ENCODE data around the gene CMTR2. TPM values are rescaled to one million over a fixed set of nuclear protein-coding genes. Genes with fewer than 3 reads are reported as not detected.
"Not testable (repeated sequence)": the region's sequence is repeated elsewhere in the genome, so short reads cannot be mapped to it uniquely, and the experiment has no call there.

Gene CMTR2
- total RNA-seq, 2 donors from 2014 or later, result 16.0 to 17.4 TPM

DNA sequence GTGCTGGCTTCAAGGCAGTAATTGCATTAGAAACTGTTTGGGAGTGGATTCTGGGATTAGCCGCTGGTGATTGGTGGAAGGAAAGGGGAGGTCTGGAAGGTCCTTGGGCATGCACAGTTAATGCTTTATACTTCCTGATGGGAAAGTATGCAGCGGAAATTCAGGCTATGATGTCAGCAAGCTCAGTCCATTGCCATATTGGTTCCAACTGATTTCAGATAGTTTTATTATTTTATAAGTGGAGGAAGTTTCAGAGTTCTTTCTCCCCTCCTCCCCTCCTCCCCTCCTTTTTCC, 8.1 kb upstream of the CMTR2 start:
- Histone ChIP-seq H3K27ac (no peak overlapping the region), H3K4me3 (no peak overlapping the region), H3K9me3 (no peaks in the 10 kb centered on the region), H3K27me3 (no peaks in the 10 kb centered on the region), H3K36me3 (no peaks in the 10 kb centered on the region), H3K9ac (ENCODE audit: low read depth in 2 of 2, low read length in 2 of 2) (no peak overlapping the region), H3K4me1 (no peaks in the 10 kb centered on the region)
- DNase-seq, result no peak
- TF ChIP-seq, protein P1, sequence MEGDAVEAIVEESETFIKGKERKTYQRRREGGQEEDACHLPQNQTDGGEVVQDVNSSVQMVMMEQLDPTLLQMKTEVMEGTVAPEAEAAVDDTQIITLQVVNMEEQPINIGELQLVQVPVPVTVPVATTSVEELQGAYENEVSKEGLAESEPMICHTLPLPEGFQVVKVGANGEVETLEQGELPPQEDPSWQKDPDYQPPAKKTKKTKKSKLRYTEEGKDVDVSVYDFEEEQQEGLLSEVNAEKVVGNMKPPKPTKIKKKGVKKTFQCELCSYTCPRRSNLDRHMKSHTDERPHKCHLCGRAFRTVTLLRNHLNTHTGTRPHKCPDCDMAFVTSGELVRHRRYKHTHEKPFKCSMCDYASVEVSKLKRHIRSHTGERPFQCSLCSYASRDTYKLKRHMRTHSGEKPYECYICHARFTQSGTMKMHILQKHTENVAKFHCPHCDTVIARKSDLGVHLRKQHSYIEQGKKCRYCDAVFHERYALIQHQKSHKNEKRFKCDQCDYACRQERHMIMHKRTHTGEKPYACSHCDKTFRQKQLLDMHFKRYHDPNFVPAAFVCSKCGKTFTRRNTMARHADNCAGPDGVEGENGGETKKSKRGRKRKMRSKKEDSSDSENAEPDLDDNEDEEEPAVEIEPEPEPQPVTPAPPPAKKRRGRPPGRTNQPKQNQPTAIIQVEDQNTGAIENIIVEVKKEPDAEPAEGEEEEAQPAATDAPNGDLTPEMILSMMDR (IDR thresholded peaks at IDR 0.05), result no peak
- intact Hi-C loops (cut with DNase I), result no loop called here

DNA sequence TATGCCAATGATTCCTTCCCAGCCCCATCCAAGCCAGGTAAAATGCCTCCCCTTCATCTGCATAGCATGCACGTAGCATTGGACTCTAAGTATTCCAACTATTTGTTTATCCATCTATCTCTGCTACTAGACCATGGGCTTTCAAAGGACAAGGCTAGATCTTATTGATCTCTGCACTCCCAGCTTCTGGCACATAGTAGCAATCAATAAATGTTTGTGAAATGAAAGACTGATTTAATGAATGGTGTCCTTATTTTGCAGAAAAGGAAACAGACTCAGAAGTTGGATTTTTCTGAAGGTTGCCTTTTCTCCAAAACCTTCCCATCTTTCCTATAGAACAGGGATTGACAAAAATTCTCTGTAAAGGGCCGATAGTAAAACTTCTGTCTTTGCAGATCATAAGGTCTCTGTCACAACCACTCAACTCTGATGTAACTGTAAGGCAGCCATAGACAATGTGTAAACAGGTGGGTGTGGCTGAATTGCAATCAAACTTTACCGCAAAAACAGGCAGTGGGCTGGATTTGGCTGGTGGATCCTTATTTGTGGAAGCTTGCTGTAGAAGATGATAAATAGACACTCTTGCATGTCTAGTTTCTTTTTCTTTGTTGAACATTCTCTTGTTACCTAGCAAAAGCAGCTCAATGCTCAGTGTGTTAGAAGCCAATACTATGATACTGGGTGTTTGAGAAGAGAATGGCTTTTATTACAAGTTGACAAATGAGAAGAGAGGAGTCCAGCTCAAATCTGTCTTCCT, 7.6 kb upstream of the CMTR2 start:
- intact Hi-C loops (cut with DNase I), result no loop called here
- Histone ChIP-seq H3K27me3 (no peaks in the 10 kb centered on the region), H3K9ac (ENCODE audit: low read depth in 2 of 2, low read length in 2 of 2) (no peak overlapping the region), H3K4me1 (no peaks in the 10 kb centered on the region), H3K36me3 (no peaks in the 10 kb centered on the region), H3K27ac (no peak overlapping the region), H3K4me3 (no peak overlapping the region), H3K9me3 (no peaks in the 10 kb centered on the region)
- TF ChIP-seq, protein P1 (IDR thresholded peaks at IDR 0.05), result no peak
- DNase-seq, result no peak

DNA sequence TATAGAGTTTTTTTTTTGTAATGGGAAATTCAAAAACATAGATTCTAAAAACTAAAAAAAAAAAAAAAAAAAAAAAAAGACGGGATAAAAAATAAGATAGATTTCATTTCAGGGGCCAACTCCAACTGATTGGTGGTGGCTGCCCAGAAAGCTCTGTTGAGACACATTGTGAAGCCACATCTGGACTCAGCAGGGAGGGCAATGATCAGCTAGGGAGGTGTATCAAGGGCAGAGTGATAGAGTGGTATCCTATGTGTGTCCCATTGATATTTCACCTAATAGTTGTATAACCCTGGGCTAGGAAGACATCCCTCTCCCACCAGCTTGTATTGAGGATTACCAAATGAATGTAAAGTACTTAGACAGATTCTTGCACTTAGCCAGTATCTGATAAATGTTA, 6.7 kb upstream of the CMTR2 start:
- intact Hi-C loops (cut with DNase I), result no loop called here
- TF ChIP-seq, protein P1 (IDR thresholded peaks at IDR 0.05), result no peak
- Histone ChIP-seq H3K27me3 (no peaks in the 10 kb centered on the region), H3K4me1 (no peaks in the 10 kb centered on the region), H3K4me3 (no peak overlapping the region), H3K9me3 (no peaks in the 10 kb centered on the region), H3K9ac (ENCODE audit: low read depth in 2 of 2, low read length in 2 of 2) (no peak overlapping the region), H3K36me3 (no peaks in the 10 kb centered on the region), H3K27ac (no peak overlapping the region)
- DNase-seq, result no peak

DNA sequence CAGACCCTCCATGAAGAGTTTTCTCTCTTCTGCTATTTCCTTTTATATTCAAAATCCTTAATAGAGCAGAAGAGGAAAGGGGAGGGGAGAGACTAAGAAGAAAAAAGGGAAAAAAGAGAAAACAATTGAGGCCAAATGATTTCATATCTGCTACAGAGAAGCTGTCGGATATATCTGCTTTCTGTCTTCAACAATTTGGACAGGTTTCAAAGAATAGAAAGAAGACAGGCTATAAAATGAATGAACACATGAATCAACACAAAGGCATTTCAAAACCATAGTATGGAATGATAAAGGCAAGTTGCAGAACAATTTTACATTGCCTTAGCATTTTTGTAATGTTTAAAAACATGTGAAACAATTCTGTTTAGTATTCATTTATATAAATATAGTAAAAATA, 4.7 kb upstream of the CMTR2 start:
- Histone ChIP-seq H3K4me3 (no peak overlapping the region), H3K27me3 (no peaks in the 10 kb centered on the region), H3K9ac (ENCODE audit: low read depth in 2 of 2, low read length in 2 of 2) (no peak overlapping the region), H3K9me3 (no peaks in the 10 kb centered on the region), H3K4me1 (no peaks in the 10 kb centered on the region), H3K36me3 (no peaks in the 10 kb centered on the region), H3K27ac (no peak overlapping the region)
- TF ChIP-seq, protein P1 (IDR thresholded peaks at IDR 0.05), result no peak
- intact Hi-C loops (cut with DNase I), result no loop called here
- no peak for DNase-seq

DNA sequence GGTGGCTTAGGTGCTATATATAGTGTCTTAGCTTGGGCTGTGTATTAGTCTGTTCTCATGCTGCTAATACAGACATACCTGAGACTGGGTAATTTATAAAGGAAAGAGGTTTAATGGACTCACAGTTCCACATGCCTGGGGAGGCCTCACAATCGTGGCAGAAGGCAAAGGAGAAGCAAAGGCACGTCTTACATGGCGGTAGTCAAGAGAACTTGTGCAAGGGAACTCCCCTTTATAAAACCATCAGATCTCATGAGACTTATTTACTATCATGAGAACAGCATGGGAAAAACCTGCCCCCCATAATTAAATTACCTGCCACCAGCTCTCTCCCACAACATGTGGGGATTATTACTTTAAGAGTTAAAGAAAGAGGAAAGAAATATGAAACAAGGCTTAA, 2.9 kb upstream of the CMTR2 start:
- H3K27ac ChIP-seq; intact Hi-C loops (cut with DNase I); H3K9me3 ChIP-seq; H3K36me3 ChIP-seq; H3K4me1 ChIP-seq; H3K9ac ChIP-seq (ENCODE audit: low read depth in 2 of 2, low read length in 2 of 2); H3K27me3 ChIP-seq; H3K4me3 ChIP-seq; DNase-seq: not testable (repeated sequence)

DNA sequence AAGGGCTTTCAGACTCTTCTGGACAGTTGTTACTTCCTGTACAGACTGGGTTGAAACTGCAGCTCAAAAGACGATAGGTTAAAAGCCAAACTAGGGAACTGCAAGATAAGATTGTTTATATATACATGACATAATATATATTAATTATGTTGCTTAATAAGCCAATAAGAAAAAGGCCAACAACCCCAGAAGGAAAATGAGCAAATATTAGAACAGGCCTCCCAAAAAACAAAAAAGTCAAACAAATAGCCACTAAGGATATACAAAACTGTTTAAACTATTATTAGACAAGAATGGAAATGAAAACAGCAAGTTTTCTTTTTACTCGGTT, 495 bp upstream of the CMTR2 start:
- TF ChIP-seq, protein P1 (IDR thresholded peaks at IDR 0.05), result no peak
- peak overlapping the region in 1 of 2 donors; percentile 79 for H3K9ac ChIP-seq (ENCODE audit: low read depth in 2 of 2, low read length in 2 of 2)
- intact Hi-C loops (cut with DNase I), result no loop called here

More for the DNA sequence above, 495 bp upstream of the CMTR2 start:
- peaks cover 8% of the 10 kb centered on the region for H3K36me3 ChIP-seq
- peak overlapping the region; percentile 76 for H3K27ac ChIP-seq
- no peaks in the 10 kb centered on the region for H3K9me3 ChIP-seq
- peak overlapping the region; percentile 48 for H3K4me3 ChIP-seq
- no peaks in the 10 kb centered on the region for H3K4me1 ChIP-seq
- DNase-seq, result no peak
- H3K27me3 ChIP-seq, result no peaks in the 10 kb centered on the region

Measured in colonic mucosa (tissue), 4 donors.